G401 (cell line): ENCODE measurements around the gene SOAT2. TPM values are rescaled to one million over a fixed set of nuclear protein-coding genes. Genes with fewer than 3 reads are reported as not detected.
A peak's percentile ranks its signal among the peaks of the same experiment; 100 is the strongest.

Experiments used
- DNase-seq: peaks from one replicate; pipeline ENCODE4 v3.0.0-alpha.2; 2015; ENCODE audit warnings: low spot score
- in situ Hi-C: cut with HindIII; loops from 2 replicates; pipeline ENCODE4 v1.10.0; 2016; ENCODE audit warnings: low sequenced_read_pairs, mixed read lengths
- total RNA-seq: library from RNA; depleted of rRNA; stranded (reverse); fragments of >200 nt; shearing (Covaris generic); gene quantifications from 2 replicates; pipeline ENCODE4 v1.2.3, GENCODE V29; 2014; rRNA removed

SOAT2 gene
- total RNA-seq: not detected in 2 replicates

- no peak for DNase-seq
- in situ Hi-C loops: no loop called here
Observed at GRCh38 chr12:53102883-53103807, at the start of gene SOAT2. Gene SOAT2 (plus strand): TSS chr12:53103486. CDS start chr12:53103578, 92 bp downstream.

DNA sequence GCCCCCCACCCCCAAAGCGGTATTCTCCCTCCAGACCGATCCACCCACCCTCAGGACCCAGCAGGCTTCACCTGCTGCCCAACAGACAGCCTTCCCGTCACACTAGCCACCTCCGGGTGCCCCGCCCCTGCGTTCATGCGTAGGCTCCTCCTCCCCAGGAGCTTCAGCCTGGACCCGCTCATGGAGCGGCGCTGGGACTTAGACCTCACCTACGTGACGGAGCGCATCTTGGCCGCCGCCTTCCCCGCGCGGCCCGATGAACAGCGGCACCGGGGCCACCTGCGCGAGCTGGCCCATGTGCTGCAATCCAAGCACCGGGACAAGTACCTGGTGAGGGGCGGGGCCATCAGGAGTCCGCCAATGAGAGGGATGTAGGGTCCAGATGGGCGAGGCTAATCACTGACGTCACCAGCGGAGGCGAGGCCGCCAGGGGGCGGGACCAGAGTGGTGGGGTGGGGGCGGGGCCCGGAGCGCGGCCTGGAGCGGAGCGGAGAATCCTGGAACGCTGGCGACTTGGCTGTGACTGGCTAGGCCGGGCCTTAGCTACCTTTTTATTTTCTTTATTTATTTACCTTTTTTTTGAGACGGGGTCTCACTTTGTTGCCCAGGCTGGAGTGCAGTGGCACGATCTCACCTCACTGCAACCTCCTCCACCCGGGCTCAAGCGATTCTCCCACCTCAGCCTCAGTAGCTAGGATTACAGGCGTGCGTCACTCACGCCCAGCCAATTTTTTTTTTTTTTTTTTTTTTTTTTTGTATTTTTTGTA, 49.0 kb upstream of the SOAT2 start:
- DNase-seq: peak; percentile 98
- in situ Hi-C loops: no loop called here

GRCh38 chr12:53055471-53056266, 47.6 kb upstream of the SOAT2 start:
- in situ Hi-C loops: no loop called here
- DNase-seq: no peak

- no peak for DNase-seq
- in situ Hi-C loops: no loop called here
Observed at GRCh38 chr12:53056296-53056695, 47.0 kb upstream of the SOAT2 start.

- in situ Hi-C loops: no loop called here
- DNase-seq: no peak
Observed at GRCh38 chr12:53056901-53057300, 46.4 kb upstream of the SOAT2 start.

GRCh38 chr12:53057816-53058500, 45.3 kb upstream of the SOAT2 start:
- in situ Hi-C loops: no loop called here
- DNase-seq: no peak

DNA sequence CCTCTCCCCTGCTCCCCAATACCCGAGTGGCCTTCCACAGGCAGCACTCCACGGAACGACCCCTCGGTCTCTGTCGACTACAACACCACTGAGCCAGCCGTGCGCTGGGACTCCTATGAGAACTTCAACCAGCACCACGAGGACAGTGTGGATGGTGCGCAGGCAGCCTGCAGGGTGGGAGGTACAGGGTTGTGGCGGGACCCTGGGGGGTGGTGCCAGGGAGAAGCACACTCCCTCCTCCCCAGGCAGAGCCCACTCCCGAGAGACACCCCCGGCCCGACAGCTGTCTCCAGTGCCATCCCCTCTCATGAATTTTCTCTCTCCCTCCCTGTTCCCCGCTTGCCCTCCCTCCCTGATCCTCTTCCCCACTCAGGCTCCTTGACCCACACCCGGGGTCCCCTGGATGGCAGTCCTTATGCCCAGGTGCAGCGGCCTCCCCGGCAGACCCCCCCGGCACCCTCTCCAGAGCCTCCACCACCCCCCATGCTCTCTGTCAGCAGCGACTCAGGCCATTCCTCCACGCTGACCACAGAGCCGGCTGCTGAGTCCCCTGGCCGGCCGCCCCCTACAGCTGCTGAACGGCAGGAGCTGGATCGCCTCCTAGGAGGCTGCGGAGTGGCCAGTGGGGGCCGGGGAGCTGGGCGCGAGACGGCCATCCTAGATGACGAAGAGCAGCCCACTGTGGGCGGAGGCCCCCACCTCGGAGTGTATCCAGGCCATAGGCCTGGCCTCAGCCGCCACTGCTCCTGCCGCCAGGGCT, 44.4 kb upstream of the SOAT2 start:
- no peak for DNase-seq

GRCh38 chr12:53059434-53060063, 43.7 kb upstream of the SOAT2 start:
- DNase-seq: no peak
- in situ Hi-C loops: no loop called here

More for the DNA sequence above, 44.4 kb upstream of the SOAT2 start:
- in situ Hi-C loops: no loop called here

GRCh38 chr12:53060064-53060720, 43.1 kb upstream of the SOAT2 start:
- in situ Hi-C loops: no loop called here
- DNase-seq: no peak

DNA sequence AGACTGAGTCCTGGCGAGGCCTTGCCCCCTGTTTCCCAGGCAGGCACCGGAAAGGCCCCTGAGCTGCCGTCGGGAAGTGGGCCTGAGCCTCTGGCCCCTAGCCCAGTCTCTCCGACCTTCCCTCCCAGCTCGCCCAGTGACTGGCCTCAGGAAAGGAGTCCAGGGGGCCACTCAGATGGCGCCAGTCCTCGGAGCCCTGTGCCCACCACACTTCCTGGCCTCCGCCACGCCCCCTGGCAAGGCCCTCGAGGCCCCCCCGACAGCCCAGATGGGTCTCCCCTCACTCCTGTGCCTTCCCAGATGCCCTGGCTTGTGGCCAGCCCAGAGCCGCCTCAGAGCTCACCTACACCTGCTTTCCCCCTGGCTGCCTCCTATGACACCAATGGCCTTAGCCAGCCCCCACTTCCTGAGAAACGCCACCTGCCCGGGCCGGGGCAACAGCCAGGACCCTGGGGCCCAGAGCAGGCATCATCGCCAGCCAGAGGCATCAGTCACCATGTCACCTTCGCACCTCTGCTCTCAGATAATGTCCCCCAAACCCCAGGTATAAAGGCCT, 42.5 kb upstream of the SOAT2 start:
- DNase-seq: no peak
- in situ Hi-C loops: no loop called here

GRCh38 chr12:53061404-53062010, 41.8 kb upstream of the SOAT2 start:
- in situ Hi-C loops: no loop called here
- peak; percentile 76 for DNase-seq

GRCh38 chr12:53062011-53062961, 41.0 kb upstream of the SOAT2 start:
- no peak for DNase-seq
- in situ Hi-C loops: no loop called here

GRCh38 chr12:53062977-53063707, 40.1 kb upstream of the SOAT2 start:
- in situ Hi-C loops: no loop called here

GRCh38 chr12:53063708-53064612, 39.3 kb upstream of the SOAT2 start:
- in situ Hi-C loops: no loop called here
- no peak for DNase-seq

More at GRCh38 chr12:53062977-53063707, 40.1 kb upstream of the SOAT2 start:
- DNase-seq: no peak
